ENCODE results near the gene SLC35F1. TPM values are rescaled to one million over a fixed set of nuclear protein-coding genes. Genes with fewer than 3 reads are reported as not detected.

The SLC35F1 gene
- total and polyA plus RNA-seq, 2 experiments from 2014 or later, result 18.5 to 25.5 TPM

DNA sequence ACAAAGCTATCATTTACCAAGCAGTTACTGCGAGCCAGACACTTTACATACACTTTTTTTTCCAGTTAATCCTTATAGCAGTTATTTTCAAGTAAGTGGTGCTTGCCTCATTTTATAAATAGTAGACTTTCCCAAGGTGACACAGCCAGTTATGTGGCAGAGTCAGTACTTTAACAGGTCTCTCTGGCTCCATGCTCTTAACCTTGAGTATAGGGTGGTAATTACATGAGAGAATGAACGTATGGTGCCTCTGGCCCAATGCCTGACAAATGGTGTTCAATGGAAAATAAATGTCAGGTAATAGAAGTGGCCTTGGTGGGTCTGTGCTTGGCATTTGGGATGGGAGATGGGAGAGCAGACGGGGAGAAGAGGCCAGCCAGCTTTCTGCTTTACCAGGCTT is 316.3 kb downstream of the SLC35F1 start:
- H3K27ac ChIP-seq, result peak overlapping the region; percentile 30
- DNase-seq (ENCODE audit: low read depth in 1 of 2, low spot score in 1 of 2), result no peak
- H3K9me3 ChIP-seq (ENCODE audit: low read depth), result no peaks in the 10 kb centered on the region
- no peaks in the 10 kb centered on the region for H3K27me3 ChIP-seq
- TF ChIP-seq CTCF (IDR thresholded peaks at IDR 0.05; ENCODE audit: low read depth, low read length), result no peak
- H3K4me3 ChIP-seq, result no peak overlapping the region
- peaks cover 3% of the 10 kb centered on the region for H3K4me1 ChIP-seq (ENCODE audit: low read depth)
- H3K36me3 ChIP-seq, result no peaks in the 10 kb centered on the region

- H3K27me3 ChIP-seq, result no peaks in the 10 kb centered on the region
- H3K4me3 ChIP-seq, result no peak overlapping the region
- H3K9me3 ChIP-seq (ENCODE audit: low read depth), result no peaks in the 10 kb centered on the region
- no peak for TF ChIP-seq CTCF (IDR thresholded peaks at IDR 0.05; ENCODE audit: low read depth, low read length)
- DNase-seq (ENCODE audit: low read depth in 1 of 2, low spot score in 1 of 2), result no peak
- no peaks in the 10 kb centered on the region for H3K4me1 ChIP-seq (ENCODE audit: low read depth)
- H3K27ac ChIP-seq, result no peak overlapping the region
- no peaks in the 10 kb centered on the region for H3K36me3 ChIP-seq
Measured at GRCh38 chr6:118228886-118229285, 321.8 kb downstream of the SLC35F1 start.

- no peak overlapping the region for H3K4me3 ChIP-seq
- no peak overlapping the region for H3K27ac ChIP-seq
- H3K4me1 ChIP-seq (ENCODE audit: low read depth), result no peaks in the 10 kb centered on the region
- no peaks in the 10 kb centered on the region for H3K9me3 ChIP-seq (ENCODE audit: low read depth)
- H3K36me3 ChIP-seq, result no peaks in the 10 kb centered on the region
- DNase-seq (ENCODE audit: low read depth in 1 of 2, low spot score in 1 of 2), result no peak
- no peaks in the 10 kb centered on the region for H3K27me3 ChIP-seq
- TF ChIP-seq CTCF (IDR thresholded peaks at IDR 0.05; ENCODE audit: low read depth, low read length), result no peak
Measured at GRCh38 chr6:118240878-118241528, 333.9 kb downstream of the SLC35F1 start.

GRCh38 chr6:118246406-118246805 is 339.3 kb downstream of the SLC35F1 start:
- no peak for DNase-seq (ENCODE audit: low read depth in 1 of 2, low spot score in 1 of 2)
- H3K27ac ChIP-seq, result no peak overlapping the region
- H3K36me3 ChIP-seq, result no peaks in the 10 kb centered on the region
- no peaks in the 10 kb centered on the region for H3K4me1 ChIP-seq (ENCODE audit: low read depth)
- TF ChIP-seq CTCF (IDR thresholded peaks at IDR 0.05; ENCODE audit: low read depth, low read length), result no peak
- H3K4me3 ChIP-seq, result no peak overlapping the region
- no peaks in the 10 kb centered on the region for H3K9me3 ChIP-seq (ENCODE audit: low read depth)
- no peaks in the 10 kb centered on the region for H3K27me3 ChIP-seq

DNA sequence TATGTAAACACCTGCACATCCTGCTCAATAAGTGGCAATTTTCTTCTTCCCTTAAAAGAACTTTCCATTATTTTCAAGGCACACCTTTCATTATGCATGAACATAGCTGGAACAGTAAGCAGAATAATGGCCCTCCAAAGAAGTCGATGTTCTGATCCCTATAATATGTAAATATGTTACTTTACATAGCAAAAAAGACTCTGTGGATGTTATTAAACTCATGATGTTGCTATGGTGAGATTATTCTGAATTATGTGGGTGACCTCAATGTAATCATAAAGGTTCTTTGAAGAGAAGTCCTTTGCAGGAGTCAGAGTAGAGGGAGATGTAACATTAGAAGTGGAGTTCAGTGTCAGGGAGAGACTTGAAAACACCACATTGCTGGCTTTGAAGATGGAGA is 341.1 kb downstream of the SLC35F1 start:
- Histone ChIP-seq H3K36me3 (no peaks in the 10 kb centered on the region), H3K4me3 (no peak overlapping the region), H3K27me3 (no peaks in the 10 kb centered on the region), H3K27ac (no peak overlapping the region), H3K9me3 (ENCODE audit: low read depth) (no peaks in the 10 kb centered on the region), H3K4me1 (ENCODE audit: low read depth) (no peaks in the 10 kb centered on the region)
- no peak for DNase-seq (ENCODE audit: low read depth in 1 of 2, low spot score in 1 of 2)
- no peak for TF ChIP-seq CTCF (IDR thresholded peaks at IDR 0.05; ENCODE audit: low read depth, low read length)

All from cardiac muscle cell (in vitro differentiated cells and primary cell).